GM18508 (cell line): ENCODE data around the gene FGFR2.

Experiments
- ATAC-seq: cut with Tn5 transposase; IDR thresholded peaks from one replicate; pipeline ENCODE4 v1.9.1; 2021; ENCODE audit warnings: moderate number of reproducible peaks; ENCODE audit not compliant: insufficient read depth, unreplicated experiment

The FGFR2 gene

DNA sequence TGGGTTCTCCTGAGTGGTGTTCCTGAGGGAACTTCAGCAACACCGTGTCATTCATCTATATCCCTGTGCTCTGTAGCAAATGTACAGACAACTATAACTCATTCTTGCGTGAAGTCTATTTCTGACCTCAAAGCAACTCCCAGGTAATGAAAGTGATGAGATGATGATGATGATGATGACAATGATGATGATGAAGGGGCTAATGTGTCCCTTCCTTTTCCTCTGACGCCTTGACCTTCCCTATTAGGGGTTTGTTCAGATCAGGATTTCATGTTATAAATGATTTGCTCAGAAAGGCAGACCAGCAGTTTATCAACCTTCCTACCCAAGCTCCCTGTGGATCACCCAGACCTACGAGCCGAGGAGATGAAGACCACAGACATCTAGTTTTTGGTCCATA lies 136.9 kb downstream of the FGFR2 start:
- no peak for ATAC-seq

DNA sequence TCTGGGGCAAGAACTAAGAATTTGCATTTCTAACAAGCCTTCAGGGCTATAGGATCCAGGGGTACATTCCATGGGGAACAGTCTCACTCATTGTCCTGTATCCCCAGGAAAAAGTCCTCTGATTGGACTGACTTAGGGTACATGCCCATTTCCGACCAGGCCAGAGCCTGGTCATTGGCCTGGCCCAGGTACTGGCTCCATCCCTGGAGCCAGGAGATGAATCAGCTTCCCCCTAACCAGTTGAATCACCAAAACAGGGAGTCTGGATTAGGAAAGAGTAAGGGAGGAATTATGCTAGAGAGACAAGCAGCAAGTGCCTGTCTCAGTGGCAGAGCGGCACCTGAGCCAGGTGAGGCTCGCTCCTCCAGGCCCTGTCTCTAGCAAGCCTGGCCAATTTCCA lies 137.5 kb downstream of the FGFR2 start:
- ATAC-seq: no peak

- ATAC-seq: no peak
Measured at GRCh38 chr10:121459622-121460453, 138.4 kb downstream of the FGFR2 start.

DNA sequence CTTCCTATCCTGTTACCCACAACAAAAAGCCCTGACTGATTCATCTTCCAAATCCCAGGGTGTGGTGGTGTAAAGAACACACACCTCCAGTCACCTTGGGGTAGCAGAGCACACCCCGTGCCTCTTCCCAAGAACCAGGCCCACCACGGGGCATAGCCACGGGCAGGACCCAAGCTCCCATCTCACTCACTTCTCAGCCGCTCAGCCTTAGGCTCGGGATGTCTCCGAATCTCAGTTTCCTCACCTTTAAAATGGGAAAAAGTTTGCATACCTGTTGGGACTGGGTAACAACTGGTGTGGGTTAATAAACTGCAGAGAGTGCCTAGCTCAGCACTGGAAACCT lies 139.0 kb downstream of the FGFR2 start:
- ATAC-seq: no peak

DNA sequence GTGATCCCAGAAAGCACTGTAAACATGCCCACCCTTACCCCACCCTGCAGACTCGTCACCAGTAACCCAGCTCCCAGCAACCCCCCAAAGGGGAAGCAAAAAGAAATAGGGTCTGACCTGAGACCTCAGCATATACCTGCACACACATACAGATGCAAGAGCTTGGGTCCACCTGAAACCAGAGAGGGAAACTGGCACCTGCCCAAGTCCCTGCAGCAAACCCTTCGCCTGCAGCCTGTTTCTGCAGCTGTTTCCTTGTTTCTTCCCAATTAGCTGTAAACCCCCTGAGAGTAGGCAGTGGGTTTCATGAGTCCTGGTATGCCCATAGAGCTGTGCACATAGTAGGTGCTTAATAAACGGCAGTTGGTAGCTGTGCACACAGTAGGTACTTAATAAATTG lies 140.5 kb downstream of the FGFR2 start:
- ATAC-seq: no peak

GRCh38 chr10:121455377-121455776 lies 142.9 kb downstream of the FGFR2 start:
- no peak for ATAC-seq

- no peak for ATAC-seq
Measured at GRCh38 chr10:121454781-121455180, 143.5 kb downstream of the FGFR2 start.

DNA sequence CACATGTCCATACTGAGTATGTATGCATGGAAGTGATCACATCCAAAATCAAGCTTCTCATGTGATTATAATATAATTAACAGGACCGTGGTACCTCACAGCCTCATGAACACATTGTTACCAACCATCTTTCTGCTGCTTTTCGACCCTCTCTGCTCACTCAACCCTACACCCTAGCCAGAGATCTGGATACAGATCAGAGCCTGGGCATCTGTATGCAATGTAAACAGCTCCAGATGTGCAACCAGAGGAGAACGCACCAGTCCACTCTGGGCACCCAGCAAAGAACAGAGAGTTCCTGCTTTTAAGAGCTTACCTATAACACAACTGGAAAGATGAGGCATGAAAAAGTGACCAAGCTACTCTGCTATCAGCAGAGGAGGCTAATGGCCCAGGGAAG lies 145.1 kb downstream of the FGFR2 start:
- no peak for ATAC-seq

DNA sequence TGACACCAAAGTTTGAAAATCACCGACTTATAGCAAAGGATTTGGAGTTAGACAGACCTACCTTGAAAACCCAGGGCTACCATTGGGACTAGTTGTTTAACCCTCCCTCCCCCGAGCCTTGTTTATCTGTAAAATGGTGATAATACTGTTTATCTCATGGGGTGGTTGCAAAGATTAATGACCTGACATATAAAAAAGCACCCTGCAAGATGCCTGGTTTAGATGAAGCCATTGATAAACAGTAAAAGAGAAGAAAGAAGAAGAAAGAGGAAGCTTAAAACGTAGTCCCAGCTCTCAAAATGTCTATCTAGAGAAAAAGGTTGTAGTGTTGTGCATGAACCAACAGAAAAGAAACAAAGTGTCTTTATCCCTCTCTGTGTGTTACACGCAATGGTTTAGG lies 145.7 kb downstream of the FGFR2 start:
- ATAC-seq: no peak

DNA sequence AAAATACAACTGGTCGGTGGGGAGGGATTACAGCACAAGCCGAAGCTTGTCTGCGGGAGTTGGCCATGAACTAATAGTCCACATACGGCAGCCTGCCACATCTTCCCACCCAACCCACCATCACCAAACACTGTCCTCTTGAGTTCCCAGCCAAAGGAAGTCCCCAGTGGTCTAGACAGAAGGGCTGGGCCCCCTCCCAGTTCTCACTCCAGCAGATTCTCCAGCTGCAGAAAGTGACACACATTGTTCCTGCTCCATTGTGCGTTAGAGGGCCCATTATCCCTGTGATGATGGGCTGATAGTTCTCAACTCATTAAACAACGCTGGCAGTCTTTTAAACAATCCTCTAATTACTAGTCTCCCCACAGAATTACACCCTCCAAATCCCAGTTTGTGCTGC lies 148.0 kb downstream of the FGFR2 start:
- no peak for ATAC-seq

DNA sequence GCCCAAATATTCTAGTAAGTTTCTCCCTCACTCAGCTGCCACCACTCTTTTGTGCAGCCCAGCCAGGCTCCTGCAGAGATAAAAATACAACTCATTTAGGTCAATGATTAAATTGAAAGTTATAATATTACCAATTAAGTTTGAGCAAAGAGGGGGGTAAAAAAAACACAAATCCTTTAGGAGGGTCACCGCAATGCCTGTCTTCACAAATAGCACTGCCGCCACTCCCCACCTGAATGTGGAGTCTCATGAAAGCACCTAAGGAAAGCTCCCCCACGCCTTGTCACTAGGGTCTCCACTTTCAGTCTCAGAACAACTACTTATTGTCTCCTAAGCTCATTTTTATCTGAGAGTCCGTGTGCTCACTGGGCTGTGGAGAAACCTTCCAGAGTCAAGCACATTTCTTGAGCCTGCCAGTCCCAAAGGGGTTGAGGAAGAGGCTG lies 148.7 kb downstream of the FGFR2 start:
- peak; percentile 31 for ATAC-seq

DNA sequence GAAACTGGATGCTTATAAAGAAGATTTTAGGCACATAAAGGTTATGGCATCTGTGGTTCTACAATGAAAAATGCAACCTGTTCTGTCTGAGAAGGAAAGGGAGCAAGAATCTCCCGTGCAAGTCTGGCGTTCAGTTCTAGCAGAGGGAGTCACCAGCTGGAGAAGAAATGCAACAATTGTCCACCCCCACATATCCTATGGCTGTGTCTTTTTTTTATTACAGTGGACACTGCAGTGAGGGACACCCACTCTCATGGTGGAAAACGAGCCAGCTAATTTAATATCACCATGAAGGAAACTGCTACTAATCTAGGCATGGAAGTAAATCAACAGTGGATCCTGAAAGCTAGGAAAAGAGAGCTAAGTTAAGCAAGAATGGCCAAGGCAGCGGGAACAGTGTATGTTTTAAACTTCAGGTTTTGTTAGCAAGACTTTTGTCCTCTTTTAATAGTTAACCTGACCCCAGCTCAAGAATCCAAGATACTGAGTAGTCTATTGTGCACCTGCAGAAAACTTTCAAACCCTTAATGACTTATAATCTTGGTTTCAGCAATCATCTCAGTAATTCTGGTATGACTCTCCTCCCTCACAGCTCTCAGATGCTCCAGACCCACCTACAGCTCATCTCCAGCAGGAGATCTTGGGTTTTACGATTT lies 149.3 kb downstream of the FGFR2 start:
- ATAC-seq: peak; percentile 96

DNA sequence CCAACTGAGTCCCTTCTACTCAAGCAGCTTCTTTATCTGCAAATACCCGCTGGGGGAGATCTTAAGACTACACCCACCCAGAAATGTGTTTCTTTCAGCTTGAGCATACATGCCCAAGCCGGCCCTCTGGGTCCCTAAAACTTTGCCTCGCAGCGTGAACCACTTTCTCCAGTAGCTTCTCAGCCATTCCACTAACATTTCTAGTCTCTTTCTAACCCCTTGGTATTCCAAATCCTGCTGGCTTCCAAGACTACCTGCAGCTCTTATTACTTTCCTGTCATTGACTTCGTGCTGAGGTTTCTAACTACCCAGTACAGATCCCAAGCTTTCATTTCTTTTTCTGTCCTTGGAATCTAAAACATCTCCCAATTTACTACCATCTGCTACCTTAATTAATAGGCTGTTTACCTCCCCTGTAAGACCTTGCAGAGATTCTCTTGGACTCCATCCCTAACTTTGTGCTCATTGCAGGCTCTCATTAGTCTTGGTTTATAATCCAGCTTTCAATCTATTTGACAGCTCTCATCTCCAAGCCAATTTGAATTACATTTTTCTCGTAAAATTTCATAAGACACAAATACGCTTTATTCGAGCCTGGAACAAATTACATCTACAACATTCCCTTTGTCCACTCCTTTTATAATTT lies 153.6 kb downstream of the FGFR2 start:
- ATAC-seq: no peak

DNA sequence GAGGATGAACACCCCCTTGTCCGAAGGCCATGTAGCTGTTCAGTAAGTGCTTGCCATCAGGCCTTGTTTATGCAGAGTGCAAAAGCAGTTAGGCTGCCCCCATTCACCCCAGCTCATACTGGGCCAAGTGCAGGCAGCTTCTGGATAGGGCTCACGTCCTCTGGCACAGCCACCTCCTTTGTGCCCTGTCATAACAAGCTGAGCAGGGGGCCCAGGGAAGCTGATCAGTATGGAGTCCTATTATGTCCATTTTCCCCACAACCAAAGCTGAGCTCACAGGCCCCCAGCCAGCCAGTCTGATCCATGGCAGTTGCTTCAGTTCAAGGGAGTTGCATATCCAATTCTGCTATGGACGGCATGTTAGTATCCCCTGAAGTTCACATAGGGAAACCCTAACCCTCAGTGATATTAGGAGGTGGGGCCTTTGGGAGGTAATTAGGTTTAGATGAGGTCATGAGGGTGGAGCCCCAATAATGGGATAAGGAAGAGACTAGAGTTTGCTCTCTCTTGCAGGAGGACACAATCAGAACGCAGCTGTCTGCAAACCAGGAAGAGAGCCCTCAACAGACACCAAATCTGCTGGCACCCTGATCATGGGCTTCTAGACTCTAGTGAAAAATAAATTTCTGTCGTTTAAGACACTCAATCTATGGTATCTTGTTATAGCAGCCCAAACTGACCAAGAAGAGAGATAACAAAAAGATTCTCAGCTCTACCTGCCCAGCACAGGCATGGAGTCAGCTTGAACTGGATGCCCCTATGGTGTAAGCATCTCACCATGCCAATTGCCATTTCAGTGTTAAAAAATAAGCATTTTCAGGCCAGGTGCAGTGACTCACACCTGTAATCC lies 155.9 kb downstream of the FGFR2 start:
- ATAC-seq: no peak

DNA sequence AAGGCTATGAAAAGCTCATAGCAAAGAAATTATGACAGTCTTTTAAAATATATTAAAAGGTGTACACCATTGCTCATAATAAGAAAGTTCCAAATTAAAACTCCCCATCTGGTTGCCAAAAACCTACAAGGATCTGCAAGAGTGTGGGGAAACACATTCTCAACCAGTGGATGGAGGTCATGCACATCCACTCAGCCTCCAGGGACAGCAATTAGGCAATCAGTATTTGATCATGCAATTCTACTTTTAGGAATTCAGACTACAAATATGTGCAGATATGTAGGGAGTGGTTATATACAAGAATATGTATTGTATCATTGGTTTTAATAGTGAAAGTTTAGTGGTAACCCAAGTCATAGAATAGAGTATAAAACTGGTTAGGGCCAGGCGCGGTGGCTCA lies 157.8 kb downstream of the FGFR2 start:
- no peak for ATAC-seq

DNA sequence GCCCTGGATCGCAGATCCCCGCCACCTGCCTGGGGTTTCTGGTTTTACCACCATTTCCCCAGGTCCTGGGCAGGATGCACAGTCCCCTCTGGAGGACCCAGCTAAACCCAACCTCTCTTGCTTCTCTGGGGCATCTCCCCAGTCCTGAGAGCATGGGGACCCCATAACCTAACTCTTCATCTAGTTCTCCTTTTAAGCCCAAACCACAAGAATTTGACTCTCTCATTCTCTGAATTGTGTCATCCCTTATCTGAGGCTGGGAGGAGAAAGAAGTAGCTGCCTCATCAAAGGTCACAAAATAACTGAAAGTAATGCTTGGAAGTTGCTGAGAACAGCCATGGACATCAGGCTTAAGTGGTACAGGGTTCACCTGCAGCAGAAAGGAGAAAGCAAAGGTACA lies 159.9 kb downstream of the FGFR2 start:
- no peak for ATAC-seq

- ATAC-seq: no peak
Measured at GRCh38 chr10:121437596-121437995, 160.6 kb downstream of the FGFR2 start.

- no peak for ATAC-seq
Measured at GRCh38 chr10:121436630-121437341, 161.5 kb downstream of the FGFR2 start.

DNA sequence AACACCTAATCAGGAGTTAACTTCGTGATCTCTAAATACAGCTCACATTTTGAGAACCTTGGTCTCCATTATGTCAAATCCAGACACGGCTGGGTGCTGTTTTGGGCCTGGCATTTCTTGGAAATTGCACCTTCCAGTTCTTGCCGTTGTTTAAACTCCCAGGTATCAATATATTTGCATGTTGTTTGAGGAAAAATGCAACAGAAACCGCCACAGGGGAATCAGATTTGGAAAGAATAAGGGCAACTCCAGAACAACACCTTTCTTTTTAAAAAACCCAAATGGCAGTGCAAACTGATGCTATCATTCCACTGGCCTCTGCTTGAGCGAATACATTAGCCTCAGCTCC lies 162.0 kb downstream of the FGFR2 start:
- no peak for ATAC-seq
